Osteocyte (in vitro differentiated cells): ENCODE results near the gene REC8. TPM values are rescaled to one million over a fixed set of nuclear protein-coding genes. Genes with fewer than 3 reads are reported as not detected.

ENCODE experiments used
- DNase-seq: peaks from one replicate; pipeline ENCODE4 v3.0.0; 2021; ENCODE audit warnings: mixed read lengths; ENCODE audit not compliant: unreplicated experiment; ENCODE audit errors: extremely low spot score
- H3K27ac Mint-ChIP-seq: one replicate; pipeline ENCODE4 v1.8.0; 2021; ENCODE audit warnings: mild to moderate bottlenecking, mixed read lengths; ENCODE audit not compliant: unreplicated experiment
- H3K27me3 Mint-ChIP-seq: one replicate; pipeline ENCODE4 v1.8.0; 2021; ENCODE audit warnings: mixed read lengths; ENCODE audit not compliant: unreplicated experiment
- H3K36me3 Mint-ChIP-seq: one replicate; pipeline ENCODE4 v1.8.0; 2021; ENCODE audit warnings: mixed read lengths; ENCODE audit not compliant: unreplicated experiment
- H3K4me1 Mint-ChIP-seq: one replicate; pipeline ENCODE4 v1.8.0; 2021; ENCODE audit warnings: mixed read lengths; ENCODE audit not compliant: unreplicated experiment
- H3K4me3 Mint-ChIP-seq: one replicate; pipeline ENCODE4 v1.8.0; 2021; ENCODE audit warnings: mild to moderate bottlenecking, moderate library complexity, mixed read lengths; ENCODE audit not compliant: unreplicated experiment
- H3K9me3 Mint-ChIP-seq: one replicate; pipeline ENCODE4 v1.8.0; 2021; ENCODE audit warnings: mixed read lengths; ENCODE audit not compliant: unreplicated experiment
- total RNA-seq: library from RNA; stranded (reverse); gene quantifications from 2 replicates; pipeline ENCODE4 v1.2.1, GENCODE V29; 2021
- TF ChIP-seq, protein P1 (sequence below): fragments of 200-600 bp; sonication (generic); IDR thresholded peaks from 2 replicates; pipeline ENCODE4 v1.5.0; 2021; ENCODE audit warnings: antibody characterized with exemption, mild to moderate bottlenecking, moderate library complexity

Gene REC8
- total RNA-seq, 1 donor from 2014 or later = 8.1 TPM

DNA sequence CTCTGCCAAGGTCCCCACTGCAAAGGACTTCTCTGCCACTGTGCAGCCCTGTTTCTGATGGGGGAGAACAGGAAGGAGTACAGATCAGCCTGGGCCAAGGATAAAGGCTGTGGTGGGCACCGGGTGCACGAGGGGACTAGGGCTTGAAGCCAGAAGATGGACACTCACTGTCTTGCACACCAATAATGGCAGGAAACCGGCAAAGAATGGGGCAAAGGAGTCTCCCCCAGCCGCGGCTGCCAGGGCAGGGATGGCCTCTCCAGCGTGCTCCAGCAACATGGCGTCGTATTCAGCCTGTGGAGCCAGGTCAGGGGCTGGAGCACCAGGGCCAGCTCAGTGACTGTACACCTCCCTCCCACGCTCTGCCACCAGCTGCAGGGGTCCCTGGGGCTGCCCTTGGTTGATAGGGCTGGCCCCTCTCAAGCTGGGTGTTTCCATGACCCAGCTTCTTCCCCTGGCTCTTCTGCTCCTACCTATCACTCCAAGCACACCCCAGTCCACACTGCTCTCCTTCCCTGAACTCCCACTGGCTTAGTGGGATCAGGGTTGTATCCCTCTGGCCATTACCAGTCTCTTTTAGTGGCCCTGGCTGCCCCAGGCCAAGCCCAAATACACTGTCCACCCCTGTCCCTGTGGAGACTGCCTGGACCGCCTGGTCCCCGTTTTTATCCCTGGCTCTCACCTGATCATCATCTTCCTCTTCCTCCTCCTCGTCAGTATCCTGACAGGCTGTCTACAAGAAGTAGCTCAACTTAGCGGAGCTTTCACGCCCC, 10.4 kb downstream of the REC8 start:
- peaks cover 4% of the 10 kb centered on the region for H3K4me1 Mint-ChIP-seq
- no peak for DNase-seq
- H3K36me3 Mint-ChIP-seq = peaks cover 19% of the 10 kb centered on the region
- H3K27me3 Mint-ChIP-seq = no peaks in the 10 kb centered on the region
- TF ChIP-seq, protein P1, sequence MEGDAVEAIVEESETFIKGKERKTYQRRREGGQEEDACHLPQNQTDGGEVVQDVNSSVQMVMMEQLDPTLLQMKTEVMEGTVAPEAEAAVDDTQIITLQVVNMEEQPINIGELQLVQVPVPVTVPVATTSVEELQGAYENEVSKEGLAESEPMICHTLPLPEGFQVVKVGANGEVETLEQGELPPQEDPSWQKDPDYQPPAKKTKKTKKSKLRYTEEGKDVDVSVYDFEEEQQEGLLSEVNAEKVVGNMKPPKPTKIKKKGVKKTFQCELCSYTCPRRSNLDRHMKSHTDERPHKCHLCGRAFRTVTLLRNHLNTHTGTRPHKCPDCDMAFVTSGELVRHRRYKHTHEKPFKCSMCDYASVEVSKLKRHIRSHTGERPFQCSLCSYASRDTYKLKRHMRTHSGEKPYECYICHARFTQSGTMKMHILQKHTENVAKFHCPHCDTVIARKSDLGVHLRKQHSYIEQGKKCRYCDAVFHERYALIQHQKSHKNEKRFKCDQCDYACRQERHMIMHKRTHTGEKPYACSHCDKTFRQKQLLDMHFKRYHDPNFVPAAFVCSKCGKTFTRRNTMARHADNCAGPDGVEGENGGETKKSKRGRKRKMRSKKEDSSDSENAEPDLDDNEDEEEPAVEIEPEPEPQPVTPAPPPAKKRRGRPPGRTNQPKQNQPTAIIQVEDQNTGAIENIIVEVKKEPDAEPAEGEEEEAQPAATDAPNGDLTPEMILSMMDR = no peak
- no peaks in the 10 kb centered on the region for H3K9me3 Mint-ChIP-seq
- H3K4me3 Mint-ChIP-seq = no peak overlapping the region
- H3K27ac Mint-ChIP-seq = no peak overlapping the region

DNA sequence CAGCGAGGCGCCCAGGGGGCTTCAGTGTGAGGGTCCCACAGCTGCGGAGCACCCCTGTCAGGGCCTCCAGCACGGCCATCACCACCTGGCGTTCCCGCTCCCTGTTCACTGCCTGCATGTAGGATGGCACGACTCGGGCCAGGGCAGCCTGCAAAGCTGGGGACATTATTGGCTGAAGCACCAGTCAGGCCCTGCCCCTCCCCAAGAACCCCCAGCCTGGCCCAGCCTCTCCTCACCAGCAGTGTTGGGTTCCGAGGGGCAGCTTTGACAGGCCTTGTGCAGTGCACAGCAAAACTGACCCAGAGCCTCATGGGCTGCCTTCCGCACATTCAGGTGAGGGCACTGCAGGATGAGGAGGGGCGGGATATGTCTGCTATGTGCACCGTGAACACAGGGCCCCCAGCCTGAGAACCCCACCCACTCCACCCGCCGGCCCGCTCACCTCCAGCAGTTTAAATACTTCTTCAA, 11.2 kb downstream of the REC8 start:
- Mint-ChIP-seq H3K9me3 (no peaks in the 10 kb centered on the region), H3K27me3 (no peaks in the 10 kb centered on the region), H3K27ac (no peak overlapping the region), H3K4me1 (peaks cover 10% of the 10 kb centered on the region), H3K4me3 (no peak overlapping the region), H3K36me3 (peaks cover 19% of the 10 kb centered on the region)
- no peak for DNase-seq
- TF ChIP-seq, protein P1 = no peak

DNA sequence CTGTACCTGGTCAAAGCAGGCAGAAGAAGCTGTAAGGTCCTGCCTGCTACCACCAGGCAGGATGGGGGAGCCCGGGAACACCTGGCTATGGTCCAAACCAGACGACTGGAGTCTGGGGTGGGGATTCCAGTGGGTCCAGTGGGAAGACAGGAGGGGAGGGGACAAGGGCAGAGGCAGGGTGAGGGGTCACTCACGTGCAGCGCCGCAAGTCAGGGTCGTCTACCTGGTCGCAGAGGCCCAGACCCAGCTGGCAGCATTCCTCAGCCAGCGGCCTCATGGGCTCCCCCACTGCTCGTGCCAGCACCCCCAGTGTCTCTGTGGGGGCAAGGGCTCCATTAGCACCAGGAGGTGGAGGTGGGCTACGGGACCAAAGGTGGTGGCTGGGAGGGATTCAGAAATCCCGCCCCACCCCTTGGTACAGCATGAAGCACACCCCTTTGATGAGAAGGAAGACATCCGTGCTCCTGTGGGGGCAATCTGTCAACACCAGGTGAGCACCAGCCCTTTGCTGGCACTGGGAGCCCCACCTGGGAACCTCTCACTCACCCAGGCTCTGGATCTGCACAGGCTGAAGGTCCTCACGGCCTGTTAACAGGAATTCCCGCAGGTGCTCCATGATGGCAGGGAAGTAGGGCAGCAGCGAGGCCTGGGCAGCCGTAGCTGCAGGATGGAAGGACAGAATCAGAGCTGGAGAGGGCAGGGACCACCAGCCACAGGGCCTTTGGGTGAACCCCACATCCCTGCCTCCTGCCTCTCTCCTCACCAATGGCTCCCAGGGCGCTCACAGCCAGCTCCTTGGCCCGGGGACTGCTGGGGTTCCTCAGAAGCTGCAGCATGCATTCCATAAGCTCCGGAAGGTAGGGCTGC, 12.5 kb downstream of the REC8 start:
- no peak for DNase-seq
- H3K9me3 Mint-ChIP-seq = no peaks in the 10 kb centered on the region
- TF ChIP-seq, protein P1 = no peak
- H3K4me1 Mint-ChIP-seq = peaks cover 21% of the 10 kb centered on the region
- H3K4me3 Mint-ChIP-seq = no peak overlapping the region
- no peak overlapping the region for H3K27ac Mint-ChIP-seq
- H3K36me3 Mint-ChIP-seq = peaks cover 15% of the 10 kb centered on the region
- H3K27me3 Mint-ChIP-seq = no peaks in the 10 kb centered on the region

DNA sequence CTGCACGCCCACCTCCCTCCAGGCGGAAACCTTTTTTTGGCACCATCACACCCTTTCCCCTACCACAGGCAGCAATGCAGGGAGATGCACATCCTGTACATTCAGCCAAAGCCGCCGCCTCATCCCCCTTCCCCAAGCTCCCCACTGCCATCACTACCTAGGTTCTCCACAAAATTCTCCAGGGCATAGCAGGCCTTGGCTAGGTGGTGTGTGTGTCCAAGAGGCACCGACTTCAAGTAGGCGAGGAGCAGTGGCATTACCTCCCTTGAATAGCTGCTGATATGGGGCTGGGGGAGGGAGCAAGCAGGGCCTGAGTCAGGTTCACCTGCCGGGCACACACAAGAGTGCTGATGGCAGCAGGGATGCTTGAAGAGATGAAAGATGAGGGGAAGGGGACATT, 13.1 kb downstream of the REC8 start:
- Mint-ChIP-seq H3K27me3 (no peaks in the 10 kb centered on the region), H3K27ac (no peak overlapping the region), H3K4me3 (no peak overlapping the region), H3K4me1 (peaks cover 21% of the 10 kb centered on the region), H3K9me3 (no peaks in the 10 kb centered on the region), H3K36me3 (peaks cover 10% of the 10 kb centered on the region)
- no peak for DNase-seq
- TF ChIP-seq, protein P1 = no peak

DNA sequence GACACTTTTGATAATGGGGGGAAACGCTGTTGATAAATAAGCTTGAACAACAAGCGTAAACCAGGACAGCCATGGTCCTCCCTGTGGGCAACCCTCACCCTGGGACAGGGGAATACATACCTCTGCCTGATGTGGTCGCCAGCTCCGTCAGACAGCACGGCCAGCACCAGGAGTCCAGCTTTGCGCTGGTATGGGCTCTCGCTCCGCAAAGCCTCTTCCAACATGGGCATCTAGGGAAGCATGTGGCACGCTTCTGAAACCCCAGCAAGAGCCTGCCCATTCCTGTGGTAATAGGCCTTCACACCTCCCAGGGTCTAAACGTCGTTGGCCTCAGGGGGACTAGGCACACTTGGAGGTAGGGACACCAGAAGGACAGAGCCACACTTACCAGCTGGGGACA, 13.9 kb downstream of the REC8 start:
- Mint-ChIP-seq H3K4me1 (peaks cover 21% of the 10 kb centered on the region), H3K9me3 (no peaks in the 10 kb centered on the region), H3K4me3 (no peak overlapping the region), H3K27ac (no peak overlapping the region), H3K36me3 (peaks cover 9% of the 10 kb centered on the region), H3K27me3 (no peaks in the 10 kb centered on the region)
- no peak for DNase-seq
- TF ChIP-seq, protein P1 = no peak
